K562 treated with DMSO at 1 percent for 48 hours (cell line): ENCODE measurements around the gene ZNF286A. TPM values are rescaled to one million over a fixed set of nuclear protein-coding genes. Genes with fewer than 3 reads are reported as not detected.

Experiments used
- total RNA-seq: library from RNA; unstranded; fragments of 300-600 nt; gene quantifications from 2 replicates; pipeline ENCODE4 v1.2.3, GENCODE V29; 2022; ENCODE audit warnings: low replicate concordance; ENCODE audit errors: extremely low read depth

ZNF286A gene
- not detected in 2 replicates for total RNA-seq

GRCh38 chr17:15699413-15699924 is at the start of gene ZNF286A:
ZNF286A (plus strand) TSS chr17:15699752; CDS start chr17:15700330, 578 bp downstream.

GRCh38 chr17:15683824-15684478 is 15.6 kb upstream of the ZNF286A start, which contains the start of gene TRIM16:
TRIM16 (minus strand) TSS chr17:15684311; CDS start chr17:15651609, 32,702 bp downstream.

GRCh38 chr17:15731900-15732299 is 32.3 kb downstream of the ZNF286A start, which contains the start of gene TBC1D26:
TBC1D26 (plus strand) TSS chr17:15732283; CDS start chr17:15735349, 3,066 bp downstream.

Other genes with a start within 250 kb of the ZNF286A start
- not detected in 2 replicates for gene CDRT4, start 232.1 kb upstream of the ZNF286A start, total RNA-seq
- gene TVP23C, start 136.3 kb upstream of the ZNF286A start, total RNA-seq, result not detected in 2 replicates
- gene FBXW10B, start 80.0 kb upstream of the ZNF286A start, total RNA-seq, result not detected in 2 replicates
- gene TRIM16, start 15.4 kb upstream of the ZNF286A start, total RNA-seq, result not detected in 2 replicates
- not detected in 2 replicates for gene TBC1D26, start 32.5 kb downstream of the ZNF286A start, total RNA-seq
- gene ADORA2B, start 245.4 kb downstream of the ZNF286A start, total RNA-seq, result not detected in 2 replicates